ENCODE data around the gene PPP1R12C.

Gene PPP1R12C

DNA sequence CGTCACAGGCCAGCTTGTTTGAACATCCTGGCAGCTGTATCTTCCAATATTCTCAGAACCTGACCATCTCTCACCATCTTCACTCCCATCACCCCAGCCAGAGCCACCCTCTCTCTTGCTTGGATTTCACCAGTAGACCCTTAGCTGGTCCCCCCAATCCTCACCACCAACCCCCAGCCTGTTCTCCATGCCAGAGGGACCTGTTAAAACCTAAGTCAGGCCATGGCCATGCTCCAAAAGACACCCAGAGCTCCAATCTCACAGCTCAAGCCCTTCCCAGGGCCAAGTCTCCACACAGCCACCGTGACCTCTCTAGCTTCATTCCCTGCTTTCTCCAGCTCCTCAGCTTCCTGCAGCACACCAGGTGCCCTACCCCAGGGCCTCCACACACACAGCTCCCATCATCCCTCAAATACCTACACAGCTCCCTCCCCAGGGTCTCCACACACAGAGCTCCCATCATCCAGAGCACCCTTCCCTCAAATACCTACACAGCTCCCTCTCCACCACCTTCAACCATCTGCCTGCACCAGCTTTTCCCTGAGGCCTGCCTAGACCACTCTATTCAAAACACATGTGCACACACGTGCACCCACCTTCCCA, 28.0 kb downstream of the PPP1R12C start:
- Histone ChIP-seq H3K4me3 (ENCODE audit: low read depth, low read length) (no peak overlapping the region), H3K36me3 (ENCODE audit: control insufficient read depth, insufficient read depth, low read length) (no peaks in the 10 kb centered on the region), H3K4me2 (ENCODE audit: low read length) (no peak overlapping the region), H3K27ac (no peak overlapping the region), H3K9ac (no peak overlapping the region), H3K4me1 (no peaks in the 10 kb centered on the region), H3K9me3 (ENCODE audit: control insufficient read depth, low read length) (no peaks in the 10 kb centered on the region), H3K27me3 (ENCODE audit: control insufficient read depth, insufficient read depth, low read length) (no peaks in the 10 kb centered on the region), H3K79me2 (no peaks in the 10 kb centered on the region), H2AFZ (no peak overlapping the region)
- TF ChIP-seq CTCF (IDR thresholded peaks at IDR 0.05) = no peak

- Histone ChIP-seq H3K9me3 (ENCODE audit: control insufficient read depth, low read length) (no peaks in the 10 kb centered on the region), H3K4me2 (ENCODE audit: low read length) (peak overlapping the region; percentile 26), H3K36me3 (ENCODE audit: control insufficient read depth, insufficient read depth, low read length) (no peaks in the 10 kb centered on the region), H3K4me3 (ENCODE audit: low read depth, low read length) (no peak overlapping the region), H3K79me2 (no peaks in the 10 kb centered on the region), H3K4me1 (no peaks in the 10 kb centered on the region), H3K9ac (no peak overlapping the region), H2AFZ (no peak overlapping the region), H3K27ac (peak overlapping the region; percentile 37), H3K27me3 (ENCODE audit: control insufficient read depth, insufficient read depth, low read length) (no peaks in the 10 kb centered on the region)
- TF ChIP-seq CTCF (IDR thresholded peaks at IDR 0.05) = peak; percentile 53
Measured at GRCh38 chr19:55088543-55089341, 28.7 kb downstream of the PPP1R12C start.

- H3K9ac ChIP-seq = no peak overlapping the region
- no peaks in the 10 kb centered on the region for H3K9me3 ChIP-seq (ENCODE audit: control insufficient read depth, low read length)
- H3K36me3 ChIP-seq (ENCODE audit: control insufficient read depth, insufficient read depth, low read length) = no peaks in the 10 kb centered on the region
- no peaks in the 10 kb centered on the region for H3K79me2 ChIP-seq
- H3K4me1 ChIP-seq = no peaks in the 10 kb centered on the region
- no peak overlapping the region for H3K4me3 ChIP-seq (ENCODE audit: low read depth, low read length)
- TF ChIP-seq CTCF (IDR thresholded peaks at IDR 0.05) = no peak
- peak overlapping the region; percentile 37 for H3K27ac ChIP-seq
- H2AFZ ChIP-seq = no peak overlapping the region
- H3K4me2 ChIP-seq (ENCODE audit: low read length) = peak overlapping the region; percentile 26
- no peaks in the 10 kb centered on the region for H3K27me3 ChIP-seq (ENCODE audit: control insufficient read depth, insufficient read depth, low read length)
Measured at GRCh38 chr19:55088021-55088451, 29.4 kb downstream of the PPP1R12C start.

DNA sequence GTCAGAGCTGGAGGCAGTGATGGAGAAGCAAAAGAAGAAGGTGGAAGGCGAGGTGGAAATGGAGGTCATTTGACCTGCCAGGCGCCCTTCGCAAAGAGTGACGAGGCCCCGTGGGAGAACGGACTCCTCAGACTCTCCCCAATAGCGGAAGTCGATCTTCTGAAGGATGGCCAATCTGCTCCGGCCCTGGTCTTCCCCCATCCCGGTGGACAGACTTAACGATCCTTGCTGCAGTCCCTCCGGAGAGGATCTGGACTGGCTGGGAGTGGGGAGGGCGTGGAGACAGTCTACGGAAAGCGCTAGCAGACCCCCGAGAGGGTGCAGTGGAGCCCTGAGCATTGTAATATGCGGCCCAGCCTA, 29.9 kb downstream of the PPP1R12C start:
- Histone ChIP-seq H3K4me1 (no peaks in the 10 kb centered on the region), H3K9me3 (ENCODE audit: control insufficient read depth, low read length) (no peaks in the 10 kb centered on the region), H3K27me3 (ENCODE audit: control insufficient read depth, insufficient read depth, low read length) (no peaks in the 10 kb centered on the region), H3K4me3 (ENCODE audit: low read depth, low read length) (no peak overlapping the region), H3K9ac (no peak overlapping the region), H3K79me2 (no peaks in the 10 kb centered on the region), H2AFZ (no peak overlapping the region), H3K36me3 (ENCODE audit: control insufficient read depth, insufficient read depth, low read length) (no peaks in the 10 kb centered on the region), H3K27ac (no peak overlapping the region), H3K4me2 (ENCODE audit: low read length) (peak overlapping the region; percentile 57)
- TF ChIP-seq CTCF (IDR thresholded peaks at IDR 0.05) = no peak
